ENCODE measurements around the gene XRRA1.

The XRRA1 gene

DNA sequence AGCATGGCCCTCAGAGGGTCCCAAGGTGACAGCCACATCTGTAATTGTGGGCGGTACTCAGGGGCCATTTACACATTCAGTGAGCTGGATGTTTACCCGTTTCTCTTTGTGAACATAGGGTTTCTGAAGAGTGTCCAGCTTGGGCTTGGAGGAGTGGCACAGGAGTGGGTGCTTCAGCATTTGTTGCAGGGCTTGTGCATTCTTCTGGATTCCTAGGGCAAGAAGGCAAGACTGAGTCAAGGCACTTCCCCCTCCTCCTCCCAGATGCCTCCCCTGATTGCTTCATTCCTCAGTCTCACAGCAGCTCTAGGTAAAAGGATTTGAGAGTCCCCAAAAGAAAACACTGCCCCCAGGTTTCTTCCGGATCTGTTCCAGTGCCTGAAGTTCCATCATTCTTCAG lies 104.8 kb downstream of the XRRA1 start:
- H3K4me3 ChIP-seq (ENCODE audit: control insufficient read depth, low read depth, low read length): no peak overlapping the region
- TF ChIP-seq CTCF (conservative IDR thresholded peaks at IDR 0.05; ENCODE audit: control insufficient read depth, insufficient read depth, low read depth, low read length): no peak
- no peak for DNase-seq (ENCODE audit: low read depth)

DNA sequence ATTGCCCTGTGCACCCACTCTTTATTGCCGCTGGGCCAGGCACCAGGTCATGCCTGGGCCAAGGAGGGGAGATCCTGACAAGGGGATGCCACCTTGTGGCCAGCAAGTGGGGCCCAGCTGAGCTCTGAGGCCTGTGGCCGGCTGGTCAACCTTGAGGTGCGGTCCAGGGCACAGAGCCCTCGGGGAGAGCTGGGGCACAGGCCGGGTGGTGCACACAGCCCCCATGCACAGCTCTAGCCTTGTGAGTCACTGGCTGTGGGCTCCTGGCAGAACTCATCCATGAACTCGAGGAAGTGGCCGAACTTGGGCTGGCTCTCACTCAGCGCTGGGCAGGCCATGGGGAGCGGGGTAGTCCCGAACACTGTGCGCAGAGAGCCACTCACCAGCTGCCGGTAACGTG lies 105.9 kb downstream of the XRRA1 start:
- TF ChIP-seq CTCF (conservative IDR thresholded peaks at IDR 0.05; ENCODE audit: control insufficient read depth, insufficient read depth, low read depth, low read length): no peak
- H3K4me3 ChIP-seq (ENCODE audit: control insufficient read depth, low read depth, low read length): no peak overlapping the region

GRCh38 chr11:74840486-74840885 lies 108.4 kb downstream of the XRRA1 start:
- DNase-seq (ENCODE audit: low read depth): no peak
- no peak overlapping the region for H3K4me3 ChIP-seq (ENCODE audit: control insufficient read depth, low read depth, low read length)

More for the DNA sequence above, 105.9 kb downstream of the XRRA1 start:
- DNase-seq (ENCODE audit: low read depth): no peak

DNA sequence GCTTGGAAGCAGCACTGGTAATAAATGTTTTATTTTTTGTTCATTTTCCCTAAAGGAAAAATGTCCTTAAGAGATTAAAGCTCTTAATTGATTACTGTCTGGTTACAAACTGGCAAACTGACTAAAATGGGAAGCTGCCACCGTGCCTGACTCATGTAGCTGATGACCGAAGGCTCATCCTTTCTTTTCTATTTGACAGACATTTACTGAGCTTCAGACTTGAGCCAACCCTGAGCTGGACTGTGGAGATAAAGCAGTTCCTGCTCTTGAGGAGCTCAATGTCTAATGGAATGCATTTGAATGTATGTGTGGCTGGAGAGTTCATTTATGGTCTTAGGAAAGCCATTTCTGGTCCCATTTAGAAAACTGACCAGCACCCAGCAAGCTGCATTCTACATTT lies 108.9 kb downstream of the XRRA1 start:
- no peak for TF ChIP-seq CTCF (conservative IDR thresholded peaks at IDR 0.05; ENCODE audit: control insufficient read depth, insufficient read depth, low read depth, low read length)
- peak; percentile 35 for DNase-seq (ENCODE audit: low read depth)
- no peak overlapping the region for H3K4me3 ChIP-seq (ENCODE audit: control insufficient read depth, low read depth, low read length)

More at GRCh38 chr11:74840486-74840885, 108.4 kb downstream of the XRRA1 start:
- TF ChIP-seq CTCF (conservative IDR thresholded peaks at IDR 0.05; ENCODE audit: control insufficient read depth, insufficient read depth, low read depth, low read length): no peak

GRCh38 chr11:74839446-74839845 lies 109.4 kb downstream of the XRRA1 start:
- no peak for TF ChIP-seq CTCF (conservative IDR thresholded peaks at IDR 0.05; ENCODE audit: control insufficient read depth, insufficient read depth, low read depth, low read length)
- no peak for DNase-seq (ENCODE audit: low read depth)
- H3K4me3 ChIP-seq (ENCODE audit: control insufficient read depth, low read depth, low read length): no peak overlapping the region

DNA sequence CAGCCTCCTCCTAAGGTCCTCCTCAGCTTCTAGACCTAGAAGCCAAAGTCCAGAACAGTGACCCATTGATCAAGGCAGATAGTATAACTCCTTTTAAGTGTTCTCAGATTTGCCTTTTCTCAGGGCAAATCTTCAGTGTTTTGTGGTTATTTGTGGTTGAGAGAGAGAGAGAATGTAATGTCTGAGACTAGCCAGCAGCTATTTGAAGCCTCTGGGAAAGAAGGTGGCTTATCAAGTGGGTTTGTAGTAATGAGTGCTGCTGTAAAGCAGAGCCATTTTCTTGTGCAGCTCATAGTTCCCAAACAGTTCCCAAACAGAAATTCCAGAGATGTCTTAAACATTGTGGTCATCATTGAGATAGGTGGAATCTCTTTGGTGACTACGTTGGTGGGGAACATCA lies 110.7 kb downstream of the XRRA1 start:
- no peak for TF ChIP-seq CTCF (conservative IDR thresholded peaks at IDR 0.05; ENCODE audit: control insufficient read depth, insufficient read depth, low read depth, low read length)

GRCh38 chr11:74837191-74837590 lies 111.7 kb downstream of the XRRA1 start:
- DNase-seq (ENCODE audit: low read depth): no peak
- H3K4me3 ChIP-seq (ENCODE audit: control insufficient read depth, low read depth, low read length): no peak overlapping the region
- no peak for TF ChIP-seq CTCF (conservative IDR thresholded peaks at IDR 0.05; ENCODE audit: control insufficient read depth, insufficient read depth, low read depth, low read length)

More for the DNA sequence above, 110.7 kb downstream of the XRRA1 start:
- no peak overlapping the region for H3K4me3 ChIP-seq (ENCODE audit: control insufficient read depth, low read depth, low read length)
- no peak for DNase-seq (ENCODE audit: low read depth)

All from fibroblast of mammary gland (primary cell).